ENCODE measurements around the gene SHFL. TPM values are rescaled to one million over a fixed set of nuclear protein-coding genes. Genes with fewer than 3 reads are reported as not detected.

The SHFL gene
- total RNA-seq, 1 donor from 2014 or later, result 56.0 TPM

DNA sequence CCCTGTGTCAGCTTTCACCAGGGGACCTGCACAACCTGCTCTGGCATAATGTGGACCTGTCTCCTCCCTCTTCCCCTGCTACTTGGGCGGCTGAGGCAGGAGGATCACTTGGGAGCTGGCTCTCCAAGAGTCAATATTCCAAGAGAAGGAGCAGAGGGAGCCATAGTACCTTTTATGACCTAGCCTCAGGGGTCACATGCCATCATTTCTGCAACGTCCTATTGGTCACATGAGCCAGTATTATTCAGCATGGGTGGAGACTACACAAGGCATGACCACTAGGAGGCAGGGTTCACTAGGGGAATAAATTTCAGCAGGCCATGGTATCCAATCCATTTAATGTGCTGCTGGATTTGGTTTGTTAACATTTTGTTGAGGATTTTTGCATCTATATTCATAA is 12.0 kb upstream of the SHFL start:
- H3K4me1 Mint-ChIP-seq, result no peaks in the 10 kb centered on the region
- no peak overlapping the region for H3K27ac Mint-ChIP-seq
- peak; percentile 81 for DNase-seq
- H3K36me3 Mint-ChIP-seq (ENCODE audit: low read depth), result no peaks in the 10 kb centered on the region
- no peak overlapping the region for H3K4me3 Mint-ChIP-seq
- intact Hi-C loops (cut with micrococcal nuclease), result loop anchor here (1.0 kb wide), 1 partner anchor 176 kb away; no protein-coding TSS in a partner anchor
- no peaks in the 10 kb centered on the region for H3K9me3 Mint-ChIP-seq
- H3K27me3 Mint-ChIP-seq, result peaks cover 17% of the 10 kb centered on the region

DNA sequence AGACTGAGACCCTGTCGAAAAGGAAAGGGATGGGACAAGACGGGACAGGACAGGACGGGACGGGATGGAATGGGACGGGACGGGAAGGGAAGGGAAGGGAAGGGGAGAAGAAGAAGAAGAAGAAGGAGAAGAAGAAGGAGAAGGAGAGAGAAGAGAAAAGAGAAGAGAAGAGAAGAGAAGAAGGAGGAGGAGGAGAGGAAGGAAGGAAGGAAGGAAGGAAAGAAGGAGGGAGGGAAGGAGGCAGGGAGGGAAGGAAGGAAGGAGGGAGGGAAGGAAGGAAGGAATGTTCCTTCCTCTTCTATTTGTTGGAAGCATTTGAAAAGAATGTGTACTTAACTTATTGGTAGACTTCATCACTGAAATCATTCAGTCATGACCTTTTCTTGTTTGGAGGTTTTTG is 9.6 kb upstream of the SHFL start:
- Mint-ChIP-seq H3K4me1 (no peaks in the 10 kb centered on the region), H3K27me3 (peaks cover 14% of the 10 kb centered on the region), H3K9me3 (no peaks in the 10 kb centered on the region), H3K36me3 (ENCODE audit: low read depth) (no peaks in the 10 kb centered on the region), H3K4me3 (no peak overlapping the region), H3K27ac (no peak overlapping the region)
- no peak for DNase-seq
- intact Hi-C loops (cut with micrococcal nuclease), result no loop called here

DNA sequence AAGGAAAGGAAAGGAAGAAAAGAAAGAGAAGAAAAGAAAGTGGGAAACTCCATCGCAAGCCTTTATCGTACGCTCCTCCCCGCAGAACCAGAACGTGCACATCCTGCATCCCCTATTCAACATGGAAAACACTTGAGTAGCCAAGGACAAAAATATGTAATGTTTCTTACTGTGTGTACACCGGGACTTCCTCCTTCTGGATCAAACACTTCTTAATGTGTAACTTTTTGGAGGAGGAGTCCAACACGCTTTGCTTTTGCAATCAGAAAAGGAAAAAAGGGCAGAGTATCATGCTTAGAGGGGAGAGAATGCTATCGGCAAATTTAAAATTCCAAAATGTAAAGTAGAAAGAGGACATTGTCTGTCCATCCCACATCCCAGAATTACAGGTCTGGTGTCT is 7.8 kb upstream of the SHFL start:
- no peaks in the 10 kb centered on the region for H3K36me3 Mint-ChIP-seq (ENCODE audit: low read depth)
- no peaks in the 10 kb centered on the region for H3K9me3 Mint-ChIP-seq
- no peak overlapping the region for H3K27ac Mint-ChIP-seq
- H3K4me1 Mint-ChIP-seq, result no peaks in the 10 kb centered on the region
- H3K4me3 Mint-ChIP-seq, result no peak overlapping the region
- DNase-seq, result no peak
- intact Hi-C loops (cut with micrococcal nuclease), result no loop called here
- H3K27me3 Mint-ChIP-seq, result peaks cover 14% of the 10 kb centered on the region

- intact Hi-C loops (cut with micrococcal nuclease), result no loop called here
- no peak overlapping the region for H3K27ac Mint-ChIP-seq
- H3K27me3 Mint-ChIP-seq, result peaks cover 14% of the 10 kb centered on the region
- no peak for DNase-seq
- no peak overlapping the region for H3K4me3 Mint-ChIP-seq
- H3K36me3 Mint-ChIP-seq (ENCODE audit: low read depth), result no peaks in the 10 kb centered on the region
- H3K4me1 Mint-ChIP-seq, result no peaks in the 10 kb centered on the region
- no peaks in the 10 kb centered on the region for H3K9me3 Mint-ChIP-seq
Observed at GRCh38 chr19:10079031-10079453, 7.1 kb upstream of the SHFL start.

- Mint-ChIP-seq H3K27me3 (no peaks in the 10 kb centered on the region), H3K27ac (no peak overlapping the region), H3K4me3 (no peak overlapping the region), H3K36me3 (ENCODE audit: low read depth) (peaks cover 8% of the 10 kb centered on the region), H3K4me1 (peaks cover 11% of the 10 kb centered on the region), H3K9me3 (no peaks in the 10 kb centered on the region)
- DNase-seq, result no peak
- intact Hi-C loops (cut with micrococcal nuclease), result loop anchor here (10.0 kb wide), 1 partner anchor 1249 kb away; the partner anchor contains the start of genes MBD3L1 and ZNF558
Observed at GRCh38 chr19:10083911-10084310, 2.2 kb upstream of the SHFL start.

- no peak for DNase-seq
- intact Hi-C loops (cut with micrococcal nuclease), result loop anchor here (10.0 kb wide), 1 partner anchor 1250 kb away; the partner anchor contains the start of genes MBD3L1 and ZNF558
- no peaks in the 10 kb centered on the region for H3K27me3 Mint-ChIP-seq
- H3K27ac Mint-ChIP-seq, result no peak overlapping the region
- peaks cover 14% of the 10 kb centered on the region for H3K4me1 Mint-ChIP-seq
- no peaks in the 10 kb centered on the region for H3K9me3 Mint-ChIP-seq
- peaks cover 14% of the 10 kb centered on the region for H3K36me3 Mint-ChIP-seq (ENCODE audit: low read depth)
- H3K4me3 Mint-ChIP-seq, result peak overlapping the region; percentile 91
Observed at GRCh38 chr19:10084803-10085202, 1.3 kb upstream of the SHFL start.

- peak overlapping the region; percentile 79 for H3K27ac Mint-ChIP-seq
- H3K27me3 Mint-ChIP-seq, result no peaks in the 10 kb centered on the region
- peak overlapping the region; percentile 91 for H3K4me3 Mint-ChIP-seq
- H3K36me3 Mint-ChIP-seq (ENCODE audit: low read depth), result peaks cover 27% of the 10 kb centered on the region
- H3K9me3 Mint-ChIP-seq, result no peaks in the 10 kb centered on the region
- peaks cover 14% of the 10 kb centered on the region for H3K4me1 Mint-ChIP-seq
- DNase-seq, result peak; percentile 83
- intact Hi-C loops (cut with micrococcal nuclease), result loop anchor here (1.0 to 10.0 kb wide), 2 partner anchors 9 to 1252 kb away; partner anchors contain the start of genes MBD3L1 and ZNF558
Observed at GRCh38 chr19:10086591-10087192, 575 bp downstream of the SHFL start.

DNA sequence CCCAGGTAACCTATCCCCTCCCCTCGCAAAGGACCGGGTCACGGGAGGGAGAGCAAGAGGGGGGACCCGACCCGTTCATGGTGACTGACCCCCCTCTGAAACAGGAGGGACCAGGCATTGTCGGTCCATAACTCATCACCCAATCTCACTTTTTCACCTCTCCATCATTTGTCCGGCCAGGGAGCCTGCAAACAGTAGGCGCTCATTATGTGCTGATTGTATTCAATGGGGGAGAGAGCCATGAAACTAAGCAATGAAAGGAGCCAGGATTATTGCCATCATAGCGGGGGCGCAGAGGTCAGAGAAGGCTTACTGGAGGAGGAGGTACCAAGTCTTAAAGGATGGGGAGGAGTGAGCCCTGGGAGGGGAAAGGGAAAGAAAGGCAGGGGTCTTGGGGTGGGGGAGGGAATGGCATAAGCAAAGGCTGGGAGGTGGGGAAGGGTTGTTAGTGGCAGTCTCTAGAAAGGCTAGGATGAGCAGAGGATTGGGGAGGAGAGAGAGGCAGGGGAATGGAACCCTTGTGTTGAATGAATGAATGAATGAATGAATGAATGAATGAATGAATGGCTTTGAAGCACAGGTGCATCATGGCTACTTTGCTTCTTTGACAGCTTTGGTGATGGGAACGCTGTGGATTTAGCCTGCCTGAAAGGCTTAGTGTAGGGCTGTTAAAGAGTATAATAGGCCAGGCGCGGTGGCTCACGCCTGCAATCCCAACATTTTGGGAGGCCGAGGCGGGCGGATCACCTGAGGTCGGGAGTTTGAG is 1.4 kb downstream of the SHFL start:
- intact Hi-C loops (cut with micrococcal nuclease), result loop anchor here (10.0 kb wide), 1 partner anchor 1253 kb away; the partner anchor contains the start of genes MBD3L1 and ZNF558
- Mint-ChIP-seq H3K9me3 (no peaks in the 10 kb centered on the region), H3K27me3 (no peaks in the 10 kb centered on the region), H3K27ac (peak overlapping the region; percentile 79), H3K4me1 (peaks cover 14% of the 10 kb centered on the region), H3K36me3 (ENCODE audit: low read depth) (peaks cover 35% of the 10 kb centered on the region), H3K4me3 (peak overlapping the region; percentile 91)
- DNase-seq, result no peak

GRCh38 chr19:10088949-10089554 is 2.9 kb downstream of the SHFL start:
- H3K27ac Mint-ChIP-seq, result no peak overlapping the region
- H3K4me3 Mint-ChIP-seq, result no peak overlapping the region
- peaks cover 47% of the 10 kb centered on the region for H3K36me3 Mint-ChIP-seq (ENCODE audit: low read depth)
- intact Hi-C loops (cut with micrococcal nuclease), result loop anchor here (10.0 kb wide), 1 partner anchor 1254 kb away; the partner anchor contains the start of genes MBD3L1 and ZNF558
- H3K27me3 Mint-ChIP-seq, result no peaks in the 10 kb centered on the region
- peak; percentile 56 for DNase-seq
- peaks cover 15% of the 10 kb centered on the region for H3K4me1 Mint-ChIP-seq
- H3K9me3 Mint-ChIP-seq, result no peaks in the 10 kb centered on the region

- H3K4me1 Mint-ChIP-seq, result peaks cover 15% of the 10 kb centered on the region
- H3K4me3 Mint-ChIP-seq, result no peak overlapping the region
- H3K27me3 Mint-ChIP-seq, result no peaks in the 10 kb centered on the region
- no peaks in the 10 kb centered on the region for H3K9me3 Mint-ChIP-seq
- peaks cover 53% of the 10 kb centered on the region for H3K36me3 Mint-ChIP-seq (ENCODE audit: low read depth)
- intact Hi-C loops (cut with micrococcal nuclease), result loop anchor here (10.0 kb wide), 1 partner anchor 1255 kb away; the partner anchor contains the start of genes MBD3L1 and ZNF558
- peak overlapping the region; percentile 51 for H3K27ac Mint-ChIP-seq
- peak; percentile 59 for DNase-seq
Observed at GRCh38 chr19:10089801-10090375, 3.8 kb downstream of the SHFL start.

- H3K4me3 Mint-ChIP-seq, result no peak overlapping the region
- H3K27ac Mint-ChIP-seq, result no peak overlapping the region
- no peaks in the 10 kb centered on the region for H3K27me3 Mint-ChIP-seq
- no peak for DNase-seq
- peaks cover 15% of the 10 kb centered on the region for H3K4me1 Mint-ChIP-seq
- intact Hi-C loops (cut with micrococcal nuclease), result no loop called here
- no peaks in the 10 kb centered on the region for H3K9me3 Mint-ChIP-seq
- H3K36me3 Mint-ChIP-seq (ENCODE audit: low read depth), result peaks cover 56% of the 10 kb centered on the region
Observed at GRCh38 chr19:10091370-10091687, 5.2 kb downstream of the SHFL start.

DNA sequence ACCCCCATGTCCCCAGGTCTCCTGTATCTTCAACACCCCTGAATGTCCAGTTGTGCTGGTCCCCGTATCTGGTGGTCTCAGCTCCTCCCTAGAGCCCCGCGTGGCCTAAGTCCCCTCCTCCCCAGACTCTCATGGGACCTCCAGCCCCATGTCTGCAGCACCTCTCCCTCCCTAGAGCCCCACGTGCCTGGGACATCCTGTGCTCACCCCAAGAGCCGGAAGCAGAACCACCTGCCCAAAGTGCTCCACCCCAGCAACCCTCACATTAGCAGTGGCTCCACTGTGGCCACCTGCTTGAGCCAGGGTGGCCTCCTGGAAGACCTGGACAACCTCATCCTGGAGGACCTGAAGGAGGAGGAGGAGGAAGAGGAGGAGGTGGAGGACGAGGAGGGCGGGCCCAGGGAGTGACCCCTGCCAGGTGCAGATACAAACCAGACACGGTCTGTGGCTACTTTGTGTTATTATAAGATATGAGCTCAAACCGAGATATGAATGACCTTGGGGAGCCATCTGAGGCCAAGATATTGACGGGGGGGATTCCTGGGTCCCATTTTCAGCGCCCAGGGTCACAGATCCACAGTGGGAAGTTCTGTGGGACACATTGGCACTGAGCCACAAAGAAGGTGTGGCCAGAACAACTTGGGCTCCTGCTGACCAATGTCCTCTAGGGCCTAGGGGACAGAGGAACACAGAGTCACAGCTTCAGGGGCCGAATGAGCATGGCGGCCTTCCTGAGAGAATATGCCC is 6.0 kb downstream of the SHFL start:
- Mint-ChIP-seq H3K9me3 (no peaks in the 10 kb centered on the region), H3K4me3 (no peak overlapping the region), H3K27me3 (no peaks in the 10 kb centered on the region), H3K36me3 (ENCODE audit: low read depth) (peaks cover 55% of the 10 kb centered on the region), H3K27ac (peak overlapping the region; percentile 4), H3K4me1 (peaks cover 13% of the 10 kb centered on the region)
- intact Hi-C loops (cut with micrococcal nuclease), result no loop called here
- peak; percentile 58 for DNase-seq

GRCh38 chr19:10092648-10093294 is 6.7 kb downstream of the SHFL start:
- Mint-ChIP-seq H3K27ac (no peak overlapping the region), H3K36me3 (ENCODE audit: low read depth) (peaks cover 49% of the 10 kb centered on the region), H3K4me3 (no peak overlapping the region)

More at GRCh38 chr19:10092648-10093294, 6.7 kb downstream of the SHFL start:
- Mint-ChIP-seq H3K4me1 (peaks cover 7% of the 10 kb centered on the region), H3K27me3 (no peaks in the 10 kb centered on the region), H3K9me3 (no peaks in the 10 kb centered on the region)
- no peak for DNase-seq
- intact Hi-C loops (cut with micrococcal nuclease), result no loop called here
